ENCODE measurements around the gene BTAF1. TPM values are rescaled to one million over a fixed set of nuclear protein-coding genes. Genes with fewer than 3 reads are reported as not detected.

The BTAF1 gene
- total RNA-seq, 1 donor from 2014 or later, result 38.0 TPM

GRCh38 chr10:92001581-92001980 is 78.0 kb downstream of the BTAF1 start:
- Mint-ChIP-seq H3K27ac (no peak overlapping the region), H3K4me3 (ENCODE audit: low read depth) (no peak overlapping the region), H3K4me1 (ENCODE audit: low read depth) (no peaks in the 10 kb centered on the region), H3K36me3 (ENCODE audit: insufficient read depth) (peaks cover 61% of the 10 kb centered on the region), H3K9me3 (ENCODE audit: low read depth) (peaks cover 14% of the 10 kb centered on the region), H3K27me3 (no peaks in the 10 kb centered on the region)
- TF ChIP-seq, protein P1, sequence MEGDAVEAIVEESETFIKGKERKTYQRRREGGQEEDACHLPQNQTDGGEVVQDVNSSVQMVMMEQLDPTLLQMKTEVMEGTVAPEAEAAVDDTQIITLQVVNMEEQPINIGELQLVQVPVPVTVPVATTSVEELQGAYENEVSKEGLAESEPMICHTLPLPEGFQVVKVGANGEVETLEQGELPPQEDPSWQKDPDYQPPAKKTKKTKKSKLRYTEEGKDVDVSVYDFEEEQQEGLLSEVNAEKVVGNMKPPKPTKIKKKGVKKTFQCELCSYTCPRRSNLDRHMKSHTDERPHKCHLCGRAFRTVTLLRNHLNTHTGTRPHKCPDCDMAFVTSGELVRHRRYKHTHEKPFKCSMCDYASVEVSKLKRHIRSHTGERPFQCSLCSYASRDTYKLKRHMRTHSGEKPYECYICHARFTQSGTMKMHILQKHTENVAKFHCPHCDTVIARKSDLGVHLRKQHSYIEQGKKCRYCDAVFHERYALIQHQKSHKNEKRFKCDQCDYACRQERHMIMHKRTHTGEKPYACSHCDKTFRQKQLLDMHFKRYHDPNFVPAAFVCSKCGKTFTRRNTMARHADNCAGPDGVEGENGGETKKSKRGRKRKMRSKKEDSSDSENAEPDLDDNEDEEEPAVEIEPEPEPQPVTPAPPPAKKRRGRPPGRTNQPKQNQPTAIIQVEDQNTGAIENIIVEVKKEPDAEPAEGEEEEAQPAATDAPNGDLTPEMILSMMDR (IDR thresholded peaks at IDR 0.05; ENCODE audit: unreplicated experiment), result no peak
- no peak for DNase-seq (ENCODE audit: low spot score, unreplicated experiment)

DNA sequence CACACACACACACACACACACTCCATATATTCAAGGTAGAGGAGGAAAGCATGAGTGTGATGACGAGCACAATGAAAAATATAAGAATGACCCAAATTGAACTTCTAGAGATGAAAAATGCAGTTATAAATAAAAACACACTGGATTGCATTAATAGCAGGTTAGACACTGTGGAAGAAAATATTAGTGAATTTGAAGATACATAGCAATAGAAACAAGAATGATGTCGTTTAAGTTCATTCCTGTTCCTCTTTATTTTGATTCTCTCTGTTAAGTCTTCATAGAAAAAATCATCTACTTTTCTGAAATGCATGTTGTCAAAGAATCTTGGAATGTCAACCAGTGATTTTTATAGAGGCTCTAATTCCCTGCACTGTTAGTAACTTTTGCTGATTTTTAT is 78.4 kb downstream of the BTAF1 start:
- TF ChIP-seq, protein P1 (IDR thresholded peaks at IDR 0.05; ENCODE audit: unreplicated experiment), result no peak
- H3K36me3 Mint-ChIP-seq (ENCODE audit: insufficient read depth), result peaks cover 60% of the 10 kb centered on the region
- no peaks in the 10 kb centered on the region for H3K27me3 Mint-ChIP-seq
- H3K4me3 Mint-ChIP-seq (ENCODE audit: low read depth), result no peak overlapping the region
- H3K4me1 Mint-ChIP-seq (ENCODE audit: low read depth), result no peaks in the 10 kb centered on the region
- DNase-seq (ENCODE audit: low spot score, unreplicated experiment), result no peak
- H3K9me3 Mint-ChIP-seq (ENCODE audit: low read depth), result peaks cover 14% of the 10 kb centered on the region
- no peak overlapping the region for H3K27ac Mint-ChIP-seq

- no peak overlapping the region for H3K4me3 Mint-ChIP-seq (ENCODE audit: low read depth)
- H3K9me3 Mint-ChIP-seq (ENCODE audit: low read depth), result peaks cover 14% of the 10 kb centered on the region
- H3K27ac Mint-ChIP-seq, result no peak overlapping the region
- H3K27me3 Mint-ChIP-seq, result no peaks in the 10 kb centered on the region
- TF ChIP-seq, protein P1 (IDR thresholded peaks at IDR 0.05; ENCODE audit: unreplicated experiment), result no peak
- no peaks in the 10 kb centered on the region for H3K4me1 Mint-ChIP-seq (ENCODE audit: low read depth)
- H3K36me3 Mint-ChIP-seq (ENCODE audit: insufficient read depth), result peaks cover 56% of the 10 kb centered on the region
- DNase-seq (ENCODE audit: low spot score, unreplicated experiment), result no peak
Measured at GRCh38 chr10:92003258-92003657, 79.7 kb downstream of the BTAF1 start.

DNA sequence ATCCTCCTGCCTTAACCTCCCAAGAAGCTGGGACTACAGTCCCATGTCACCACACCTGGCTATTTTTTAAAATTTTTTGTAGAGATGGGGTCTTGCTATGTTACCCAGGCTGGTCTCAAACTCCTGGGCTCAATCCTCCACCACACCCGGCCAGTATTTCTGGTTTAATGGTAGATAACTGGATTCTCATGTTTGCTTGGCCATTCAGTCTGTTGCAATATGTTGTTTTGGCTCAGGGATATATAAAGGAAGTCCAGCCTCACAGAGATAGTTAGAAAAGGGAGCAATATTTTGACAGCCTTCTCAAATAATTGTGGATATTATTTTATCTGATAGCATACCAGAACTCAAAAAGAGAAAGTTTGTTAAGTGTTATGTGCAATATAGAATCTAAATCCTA is 82.4 kb downstream of the BTAF1 start:
- no peaks in the 10 kb centered on the region for H3K27me3 Mint-ChIP-seq
- H3K27ac Mint-ChIP-seq, result no peak overlapping the region
- no peaks in the 10 kb centered on the region for H3K4me1 Mint-ChIP-seq (ENCODE audit: low read depth)
- DNase-seq (ENCODE audit: low spot score, unreplicated experiment), result no peak
- H3K4me3 Mint-ChIP-seq (ENCODE audit: low read depth), result no peak overlapping the region
- peaks cover 38% of the 10 kb centered on the region for H3K36me3 Mint-ChIP-seq (ENCODE audit: insufficient read depth)
- peaks cover 11% of the 10 kb centered on the region for H3K9me3 Mint-ChIP-seq (ENCODE audit: low read depth)
- TF ChIP-seq, protein P1 (IDR thresholded peaks at IDR 0.05; ENCODE audit: unreplicated experiment), result no peak

- no peaks in the 10 kb centered on the region for H3K27me3 Mint-ChIP-seq
- no peak for DNase-seq (ENCODE audit: low spot score, unreplicated experiment)
- H3K27ac Mint-ChIP-seq, result no peak overlapping the region
- no peaks in the 10 kb centered on the region for H3K4me1 Mint-ChIP-seq (ENCODE audit: low read depth)
- no peak overlapping the region for H3K4me3 Mint-ChIP-seq (ENCODE audit: low read depth)
- TF ChIP-seq, protein P1 (IDR thresholded peaks at IDR 0.05; ENCODE audit: unreplicated experiment), result no peak
- peaks cover 3% of the 10 kb centered on the region for H3K9me3 Mint-ChIP-seq (ENCODE audit: low read depth)
- H3K36me3 Mint-ChIP-seq (ENCODE audit: insufficient read depth), result peaks cover 28% of the 10 kb centered on the region
Measured at GRCh38 chr10:92009445-92009844, 85.9 kb downstream of the BTAF1 start.
